ENCODE data around the gene ABLIM2. TPM values are rescaled to one million over a fixed set of nuclear protein-coding genes. Genes with fewer than 3 reads are reported as not detected.

ABLIM2 gene
- total RNA-seq, 2 donors from 2014 or later, result 5.7 to 11.2 TPM

DNA sequence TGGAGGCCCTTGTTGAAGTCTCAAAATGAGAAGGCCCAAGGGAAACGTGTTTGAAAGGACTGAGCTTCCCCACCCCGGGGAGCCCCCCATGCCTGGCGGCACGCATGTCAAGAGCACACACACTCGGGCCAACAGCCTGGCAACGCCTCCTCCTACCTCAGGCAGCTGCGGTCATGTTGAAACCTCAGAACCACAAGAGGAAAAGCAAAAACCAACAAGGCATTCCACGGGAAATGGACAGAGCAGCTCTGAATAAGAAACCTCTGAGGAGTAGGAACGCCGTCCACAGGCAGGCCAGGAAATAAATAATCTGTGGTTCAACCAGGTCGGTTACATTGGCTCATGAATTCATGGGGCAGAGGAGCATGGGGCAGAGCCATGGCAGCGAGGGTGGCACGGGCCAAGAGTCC is 123.2 kb downstream of the ABLIM2 start:
- Histone ChIP-seq H3K4me1 (no peaks in the 10 kb centered on the region), H3K9me3 (no peaks in the 10 kb centered on the region), H3K4me3 (no peak overlapping the region), H3K27me3 (no peaks in the 10 kb centered on the region), H3K27ac (no peak overlapping the region), H3K36me3 (no peaks in the 10 kb centered on the region)
- TF ChIP-seq, protein P1, sequence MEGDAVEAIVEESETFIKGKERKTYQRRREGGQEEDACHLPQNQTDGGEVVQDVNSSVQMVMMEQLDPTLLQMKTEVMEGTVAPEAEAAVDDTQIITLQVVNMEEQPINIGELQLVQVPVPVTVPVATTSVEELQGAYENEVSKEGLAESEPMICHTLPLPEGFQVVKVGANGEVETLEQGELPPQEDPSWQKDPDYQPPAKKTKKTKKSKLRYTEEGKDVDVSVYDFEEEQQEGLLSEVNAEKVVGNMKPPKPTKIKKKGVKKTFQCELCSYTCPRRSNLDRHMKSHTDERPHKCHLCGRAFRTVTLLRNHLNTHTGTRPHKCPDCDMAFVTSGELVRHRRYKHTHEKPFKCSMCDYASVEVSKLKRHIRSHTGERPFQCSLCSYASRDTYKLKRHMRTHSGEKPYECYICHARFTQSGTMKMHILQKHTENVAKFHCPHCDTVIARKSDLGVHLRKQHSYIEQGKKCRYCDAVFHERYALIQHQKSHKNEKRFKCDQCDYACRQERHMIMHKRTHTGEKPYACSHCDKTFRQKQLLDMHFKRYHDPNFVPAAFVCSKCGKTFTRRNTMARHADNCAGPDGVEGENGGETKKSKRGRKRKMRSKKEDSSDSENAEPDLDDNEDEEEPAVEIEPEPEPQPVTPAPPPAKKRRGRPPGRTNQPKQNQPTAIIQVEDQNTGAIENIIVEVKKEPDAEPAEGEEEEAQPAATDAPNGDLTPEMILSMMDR (IDR thresholded peaks at IDR 0.05), result no peak
- no peak for DNase-seq (ENCODE audit: low spot score)

DNA sequence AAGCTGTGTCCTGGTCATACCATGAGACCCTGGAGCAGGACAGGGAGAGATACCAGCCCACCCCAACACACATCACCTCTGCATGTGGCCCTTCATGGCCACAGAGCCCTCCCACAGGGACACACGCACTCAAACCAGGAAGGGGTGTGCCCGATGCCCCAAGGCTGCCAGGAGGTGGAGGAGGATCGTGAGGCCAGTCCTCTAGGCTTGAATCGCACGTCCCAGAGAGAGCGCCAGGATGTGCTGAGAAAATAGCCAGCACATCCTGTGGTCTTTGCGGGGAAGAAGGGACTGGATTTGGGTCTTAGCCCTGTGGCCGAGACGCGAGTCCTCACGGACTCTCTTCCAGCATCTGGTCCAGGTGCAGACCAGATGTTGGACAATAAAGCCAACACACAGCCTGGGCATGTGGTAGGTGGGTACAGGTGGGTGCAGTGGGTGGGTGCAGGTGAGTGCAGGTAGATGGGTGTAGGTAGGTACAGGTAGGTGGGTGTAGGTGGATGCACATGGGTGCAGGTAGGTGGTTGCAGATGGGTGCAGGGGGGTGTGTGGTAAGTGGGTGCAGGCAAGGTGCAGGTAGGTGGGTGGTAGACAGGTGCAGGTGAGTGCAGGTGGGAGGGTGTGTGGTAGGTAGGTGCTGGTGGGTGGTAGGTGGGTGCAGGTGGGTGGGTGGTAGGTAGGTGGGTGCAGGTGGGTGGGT is 124.6 kb downstream of the ABLIM2 start:
- Histone ChIP-seq H3K4me3 (no peak overlapping the region), H3K27ac (no peak overlapping the region), H3K36me3 (no peaks in the 10 kb centered on the region), H3K4me1 (no peaks in the 10 kb centered on the region), H3K9me3 (no peaks in the 10 kb centered on the region), H3K27me3 (no peaks in the 10 kb centered on the region)
- TF ChIP-seq, protein P1 (IDR thresholded peaks at IDR 0.05), result no peak
- DNase-seq (ENCODE audit: low spot score), result no peak

DNA sequence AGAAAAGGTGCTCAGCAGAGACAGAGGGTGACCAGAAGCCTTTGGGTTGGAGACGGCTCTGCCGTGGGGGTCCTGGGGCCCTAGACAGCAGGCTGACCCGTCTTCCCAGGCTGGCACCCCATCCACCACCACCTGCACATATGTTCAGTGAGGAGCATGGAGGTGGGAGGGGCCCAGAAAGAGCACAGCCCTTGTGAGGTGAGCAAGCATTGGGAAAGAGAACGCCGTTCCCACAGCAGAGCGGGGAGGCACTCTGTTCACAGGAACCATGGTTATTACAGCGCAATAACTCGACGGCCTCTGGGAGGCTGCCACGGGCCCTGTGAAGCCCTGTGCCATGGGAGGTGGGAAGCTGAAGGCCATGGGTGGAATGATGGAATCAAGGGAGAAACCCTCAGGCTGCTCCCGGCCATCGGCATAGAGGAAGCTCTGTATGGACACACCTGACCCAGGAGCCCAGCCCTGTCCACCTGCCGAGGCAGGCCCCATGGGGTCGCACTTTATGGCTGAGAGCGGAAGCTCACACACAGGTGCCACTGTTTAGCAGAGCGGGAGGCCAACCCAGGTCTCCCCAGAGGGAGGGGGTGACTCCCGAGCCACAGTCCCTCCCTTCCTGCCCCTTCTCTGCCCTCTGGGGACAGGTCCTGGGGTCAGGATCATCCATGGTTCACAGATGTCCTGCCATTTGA is 125.4 kb downstream of the ABLIM2 start:
- no peak overlapping the region for H3K27ac ChIP-seq
- no peaks in the 10 kb centered on the region for H3K9me3 ChIP-seq
- no peak overlapping the region for H3K4me3 ChIP-seq
- H3K4me1 ChIP-seq, result no peaks in the 10 kb centered on the region
- TF ChIP-seq, protein P1 (IDR thresholded peaks at IDR 0.05), result no peak
- H3K36me3 ChIP-seq, result no peaks in the 10 kb centered on the region
- DNase-seq (ENCODE audit: low spot score), result no peak
- no peaks in the 10 kb centered on the region for H3K27me3 ChIP-seq

GRCh38 chr4:8032381-8032780 is 126.2 kb downstream of the ABLIM2 start:
- DNase-seq (ENCODE audit: low spot score), result no peak
- Histone ChIP-seq H3K4me3 (no peak overlapping the region), H3K27ac (no peak overlapping the region), H3K4me1 (no peaks in the 10 kb centered on the region), H3K9me3 (no peaks in the 10 kb centered on the region), H3K36me3 (no peaks in the 10 kb centered on the region), H3K27me3 (no peaks in the 10 kb centered on the region)
- TF ChIP-seq, protein P1 (IDR thresholded peaks at IDR 0.05), result no peak

GRCh38 chr4:8030121-8030781 is 128.4 kb downstream of the ABLIM2 start:
- H3K9me3 ChIP-seq, result no peaks in the 10 kb centered on the region
- H3K4me1 ChIP-seq, result no peaks in the 10 kb centered on the region
- no peak overlapping the region for H3K4me3 ChIP-seq
- TF ChIP-seq, protein P1 (IDR thresholded peaks at IDR 0.05), result no peak
- no peaks in the 10 kb centered on the region for H3K27me3 ChIP-seq
- DNase-seq (ENCODE audit: low spot score), result no peak
- no peak overlapping the region for H3K27ac ChIP-seq
- H3K36me3 ChIP-seq, result no peaks in the 10 kb centered on the region
